HEK293 (cell line): ENCODE measurements around the gene MAP7.

Experiments
- CTCF ChIP-seq: fragments of 450-650 bp; formaldehyde crosslinking; IDR thresholded peaks from 2 replicates; pipeline ENCODE4 v1.5.1; 2016; ENCODE audit warnings: missing biosample characterization, missing genetic modification characterization
- GLI4 ChIP-seq: fragments of 450-650 bp; formaldehyde crosslinking; IDR thresholded peaks from 2 replicates; pipeline ENCODE4 v1.5.1; 2016; ENCODE audit warnings: missing biosample characterization, missing genetic modification characterization
- YY1 ChIP-seq: fragments of 450-650 bp; formaldehyde crosslinking; IDR thresholded peaks from 2 replicates; pipeline ENCODE4 v1.5.1; 2018; ENCODE audit warnings: missing biosample characterization, missing genetic modification characterization
- ZBTB21 ChIP-seq: fragments of 450-650 bp; formaldehyde crosslinking; IDR thresholded peaks from 2 replicates; pipeline ENCODE4 v1.5.1; 2017; ENCODE audit warnings: missing biosample characterization, missing genetic modification characterization
- ZNF701 ChIP-seq: fragments of 450-650 bp; formaldehyde crosslinking; IDR thresholded peaks from 2 replicates; pipeline ENCODE4 v1.5.1; 2016; ENCODE audit warnings: missing biosample characterization, missing genetic modification characterization
- ZNF785 ChIP-seq: fragments of 450-650 bp; formaldehyde crosslinking; IDR thresholded peaks from 2 replicates; pipeline ENCODE4 v1.5.1; 2016; ENCODE audit warnings: missing biosample characterization, missing genetic modification characterization

GRCh38 chr6:136445063-136445462 lies 105.2 kb downstream of the MAP7 start:
- TF ChIP-seq GLI4 (tag by site-specific recombination) = no peak
- no peak for TF ChIP-seq ZNF785 (tag by site-specific recombination)
- no peak for TF ChIP-seq CTCF (tag by site-specific recombination)
- no peak for TF ChIP-seq ZBTB21 (tag by site-specific recombination)
- no peak for TF ChIP-seq YY1 (tag by site-specific recombination)
- no peak for TF ChIP-seq ZNF701 (tag by site-specific recombination)
